HCT116 (cell line): ENCODE measurements around the gene KCND1. TPM values are rescaled to one million over a fixed set of nuclear protein-coding genes. Genes with fewer than 3 reads are reported as not detected.

Experiments used
- ATAC-seq: fragments of 200-7000 bp; cut with Tn5 transposase; 2 replicates; pipeline ENCODE4 v1.9.1; 2020; ENCODE audit warnings: mild to moderate bottlenecking, moderate library complexity
- BruUV-seq: library from RNA; stranded (reverse); fragments of 400-500 nt; replicated peaks from 2 replicates; lab custom pipeline; 2021; lab: Mats Ljungman, UMichigan
- CTCF ChIA-PET: fragments of 300-600 bp; sonication (Branson Sonifier 250); formaldehyde crosslinking; loops from one replicate; lab custom pipeline; 2021; ENCODE audit warnings: antibody characterized with exemption; lab: Charles Lee
- POLR2A ChIA-PET: fragments of 300-600, 350-600 bp; sonication (Branson Sonifier 250); formaldehyde crosslinking; loops from one replicate; lab custom pipeline; 2021; ENCODE audit warnings: antibody characterized with exemption; lab: Charles Lee
- RAD21 ChIA-PET, 2 experiments: fragments of 300-600 bp; sonication (Branson Sonifier 250); formaldehyde crosslinking; loops; one replicate each; lab custom pipeline; 2023; ENCODE audit warnings: low total read pairs in 2 of 2; ENCODE audit not compliant: uncharacterized antibody in 2 of 2, unreplicated experiment in 2 of 2, low non-redundant PET in 1 of 2; lab: Charles Lee
- DNase-seq: peaks from one replicate; pipeline ENCODE4 v3.0.0-alpha.2; 2010; ENCODE audit warnings: low read depth, low spot score
- H2AFZ ChIP-seq: fragments of 200-600 bp; shearing (Covaris generic), sonication (generic); 2 replicates; pipeline ENCODE4 v1.6.1; 2017; ENCODE audit warnings: low read depth, mixed run types, mixed read lengths, antibody characterized with exemption, low read length; ENCODE audit not compliant: poor library complexity, severe bottlenecking
- H3K27ac ChIP-seq: 2 replicates; pipeline ENCODE4 v1.5.1; 2012; ENCODE audit warnings: low read depth, low read length
- H3K27me3 ChIP-seq: fragments of 200-600 bp; sonication (generic); 2 replicates; pipeline ENCODE4 v1.6.1; 2016; ENCODE audit warnings: mixed run types, low read length, mixed read lengths; ENCODE audit not compliant: insufficient read depth
- H3K36me3 ChIP-seq, 2 experiments: fragments of 200-500 bp in 1 of 2; fragments of 200-600 bp in 1 of 2; sonication (Bioruptor generic) in 1 of 2; sonication (generic) in 1 of 2; 2 replicates each; pipeline versions ENCODE4 v1.5.1 to v1.6.1; 2014 to 2016; ENCODE audit warnings: low read length in 2 of 2, inconsistent platforms in 1 of 2, mixed read lengths in 1 of 2, mixed run types in 1 of 2; ENCODE audit not compliant: insufficient read depth in 2 of 2, control insufficient read depth in 1 of 2
- H3K4me1 ChIP-seq, 2 experiments: fragments of 200-600 bp in 1 of 2; sonication (generic) in 1 of 2; 2 replicates each; pipeline versions ENCODE4 v1.5.1 to v1.6.1; 2012 to 2017; ENCODE audit warnings: low read length in 2 of 2, inconsistent platforms in 1 of 2, mild to moderate bottlenecking in 1 of 2, mixed read lengths in 1 of 2, mixed run types in 1 of 2, moderate library complexity in 1 of 2; ENCODE audit not compliant: insufficient read depth in 2 of 2, control insufficient read depth in 1 of 2
- H3K4me2 ChIP-seq: fragments of 200-600 bp; sonication (generic); 2 replicates; pipeline ENCODE4 v1.6.1; 2017; ENCODE audit warnings: mixed run types, low read length, mixed read lengths
- H3K4me3 ChIP-seq, 2 experiments: fragments of 200-600 bp in 1 of 2; sonication (generic) in 1 of 2; replicated peaks in 1 of 2; 2 replicates each; pipeline ENCODE4 v1.5.1; 2011 to 2016; ENCODE audit warnings: low read length in 2 of 2, control low read depth in 1 of 2, low read depth in 1 of 2, mild to moderate bottlenecking in 1 of 2, mixed read lengths in 1 of 2, mixed run types in 1 of 2
- H3K79me2 ChIP-seq: fragments of 200-600 bp; sonication (generic); 2 replicates; pipeline ENCODE4 v1.6.1; 2017; ENCODE audit warnings: mild to moderate bottlenecking, mixed run types, low read length, moderate library complexity, mixed read lengths; ENCODE audit not compliant: insufficient read depth
- H3K9ac ChIP-seq: fragments of 200-600 bp; sonication (generic); 2 replicates; pipeline ENCODE4 v1.6.1; 2016; ENCODE audit warnings: low read length, mixed read lengths
- H3K9me2 ChIP-seq: fragments of 200-600 bp; sonication (generic), shearing (Covaris generic); 2 replicates; pipeline ENCODE4 v1.6.1; 2017; ENCODE audit warnings: mixed run types, mild to moderate bottlenecking, moderate library complexity; ENCODE audit not compliant: insufficient read depth
- H3K9me3 ChIP-seq, 2 experiments: fragments of 200-500 bp in 1 of 2; fragments of 200-600 bp in 1 of 2; sonication (Bioruptor generic) in 1 of 2; sonication (generic) in 1 of 2; 2 replicates each; pipeline ENCODE4 v1.6.1; 2014 to 2017; ENCODE audit warnings: low read length in 2 of 2, mixed read lengths in 2 of 2, inconsistent platforms in 1 of 2, low read depth in 1 of 2, mild to moderate bottlenecking in 1 of 2, mixed run types in 1 of 2, moderate library complexity in 1 of 2; ENCODE audit not compliant: control insufficient read depth in 1 of 2, insufficient read depth in 1 of 2
- H4K20me1 ChIP-seq: fragments of 200-600 bp; sonication (generic), shearing (Covaris generic); 2 replicates; pipeline ENCODE4 v1.6.1; 2017; ENCODE audit warnings: mixed run types, mild to moderate bottlenecking, moderate library complexity; ENCODE audit not compliant: insufficient read depth
- EZH2 ChIP-seq: fragments of 200-600 bp; sonication (generic); IDR thresholded peaks from 2 replicates; pipeline ENCODE4 v1.6.1; 2017; ENCODE audit warnings: antibody characterized with exemption, mixed run types
- EZH2phosphoT487 ChIP-seq: fragments of 200-600 bp; IDR thresholded peaks from 2 replicates; pipeline ENCODE4 v1.6.1; 2018; ENCODE audit warnings: antibody characterized with exemption, borderline replicate concordance
- POLR2A ChIP-seq: IDR thresholded peaks from 2 replicates; pipeline ENCODE4 v1.7.0; 2011; ENCODE audit warnings: borderline replicate concordance; ENCODE audit not compliant: insufficient read depth, insufficient read length; ENCODE audit errors: extremely low read depth
- POLR2AphosphoS5 ChIP-seq: IDR thresholded peaks from 2 replicates; pipeline ENCODE4 v1.6.1; 2011; ENCODE audit warnings: mild to moderate bottlenecking, low read depth, low read length, moderate library complexity
- SIN3A ChIP-seq: IDR thresholded peaks from 2 replicates; pipeline ENCODE4 v1.6.1; 2012; ENCODE audit warnings: low read depth
- SP1 ChIP-seq: IDR thresholded peaks from 2 replicates; pipeline ENCODE4 v1.6.1; 2012; ENCODE audit warnings: low read depth
- SRF ChIP-seq: IDR thresholded peaks from 2 replicates; pipeline ENCODE4 v1.6.1; 2012; ENCODE audit warnings: low read depth
- TCF7L2 ChIP-seq: IDR thresholded peaks from 2 replicates; pipeline ENCODE4 v1.7.0; 2011; ENCODE audit warnings: borderline replicate concordance, inconsistent platforms; ENCODE audit not compliant: insufficient read depth, insufficient read length; ENCODE audit errors: extremely low read depth
- ZFX ChIP-seq: fragments of 450-650 bp; IDR thresholded peaks from 2 replicates; pipeline ENCODE4 v1.6.1; 2017
- ZNF274 ChIP-seq: fragments of 200-500 bp; sonication (Bioruptor generic); IDR thresholded peaks from 2 replicates; pipeline ENCODE4 v1.6.1; 2014; ENCODE audit warnings: mild to moderate bottlenecking, low read depth, low read length, inconsistent platforms
- intact Hi-C: fragments of 100-400 bp; cut with micrococcal nuclease; formaldehyde crosslinking; loops from 2 replicates; pipeline ENCODE4 v1.10.0; 2022
- total RNA-seq: library from RNA; stranded (reverse); gene quantifications from one replicate; pipeline ENCODE4 v1.2.1, GENCODE V29; 2021; ENCODE audit not compliant: unreplicated experiment
- TF ChIP-seq, protein P1 (sequence below): IDR thresholded peaks from 2 replicates; pipeline ENCODE4 v1.6.1; 2012
- TF ChIP-seq, protein P2 (sequence below): IDR thresholded peaks from 2 replicates; pipeline ENCODE4 v1.6.1; 2012
- TF ChIP-seq, protein P3 (sequence below): IDR thresholded peaks from 2 replicates; pipeline ENCODE4 v1.6.1; 2012; ENCODE audit warnings: low read depth

Gene KCND1
- total RNA-seq, 1 experiment from 2014 or later, result 5.5 TPM

DNA sequence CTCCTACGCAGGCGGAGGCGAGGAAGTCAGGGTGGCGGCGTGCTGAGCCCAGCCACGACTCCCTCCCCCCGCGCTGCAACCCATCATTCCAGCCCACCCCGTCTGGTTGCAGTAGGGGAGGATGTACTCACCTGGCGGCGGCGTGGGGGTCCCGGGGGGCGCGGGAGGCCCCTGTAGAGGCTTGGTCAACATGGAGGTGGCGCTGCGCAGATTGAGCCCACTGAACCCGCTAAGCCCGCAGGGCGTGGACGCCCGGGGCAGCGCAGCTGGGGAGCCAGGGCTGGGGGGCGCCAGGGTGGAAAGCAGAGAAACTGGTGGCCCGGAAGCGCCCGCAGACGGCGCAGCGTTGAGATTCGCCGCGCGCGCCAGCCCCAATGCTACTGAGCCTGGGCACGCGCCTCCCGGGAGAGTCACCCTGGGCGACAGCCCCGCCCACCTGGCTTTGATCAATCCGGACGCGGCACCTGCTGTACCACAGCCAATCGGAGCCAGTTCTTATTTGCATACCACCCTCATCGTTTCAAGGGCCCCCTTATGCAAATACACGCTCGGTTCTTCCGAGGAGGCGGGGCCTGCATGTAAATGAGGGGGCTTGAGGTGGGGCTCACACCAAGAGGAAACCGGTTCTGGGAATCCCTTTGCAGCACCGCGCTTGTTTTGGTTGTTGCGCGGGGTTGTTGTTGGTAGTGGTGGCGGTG is 52.9 kb downstream of the KCND1 start, which contains the start of gene PIM2:
Gene PIM2 (minus strand): TSS at position 382 of the 698 bp plus-strand sequence. CDS start 190 bp downstream, at position 192.
- H3K9ac ChIP-seq, result peak within 1 kb of the TSS; percentile 86
- intact Hi-C loops, result loop anchor here (2.0 to 5.0 kb wide), 2 partner anchors 38 to 156 kb away; partner anchors contain the start of genes GLOD5 and OTUD5
- peaks cover 32% of the 10 kb centered on the region for H3K79me2 ChIP-seq
- H3K36me3 ChIP-seq, result peaks cover 7 to 9% of the 10 kb centered on the region in 2 experiments; a peak in 3 of 4 replicates
- ChIA-PET POLR2A (no interaction called here), CTCF (no interaction called here), RAD21 (no interaction called here)
- ATAC-seq, result peak; percentile 86
- TF ChIP-seq POLR2A, result peak; percentile 62
- no peak for TF ChIP-seq EZH2
- peak; percentile 31 for TF ChIP-seq TCF7L2
- TF ChIP-seq POLR2AphosphoS5, result peak; percentile 92
- no peak for TF ChIP-seq SRF
- TF ChIP-seq ZFX, result peak; percentile 19; the same call in 1 of the 2 replicates
- DNase-seq, result peak; percentile 63
- no peaks in the 10 kb centered on the region for H3K27me3 ChIP-seq
- BruUV-seq, result no TSS peak
- no peak within 1 kb of the TSS for H2AFZ ChIP-seq
- peak within 1 kb of the TSS; percentile 63 to 69 for H3K4me3 ChIP-seq
- no peaks in the 10 kb centered on the region for H3K9me3 ChIP-seq
- H3K27ac ChIP-seq, result peak within 1 kb of the TSS; percentile 78
- no peaks in the 10 kb centered on the region for H4K20me1 ChIP-seq
- no peaks in the 10 kb centered on the region for H3K9me2 ChIP-seq
- peaks cover 5 to 19% of the 10 kb centered on the region in 2 experiments; a peak in 2 of 4 replicates for H3K4me1 ChIP-seq
- H3K4me2 ChIP-seq, result peak within 1 kb of the TSS; percentile 79

DNA sequence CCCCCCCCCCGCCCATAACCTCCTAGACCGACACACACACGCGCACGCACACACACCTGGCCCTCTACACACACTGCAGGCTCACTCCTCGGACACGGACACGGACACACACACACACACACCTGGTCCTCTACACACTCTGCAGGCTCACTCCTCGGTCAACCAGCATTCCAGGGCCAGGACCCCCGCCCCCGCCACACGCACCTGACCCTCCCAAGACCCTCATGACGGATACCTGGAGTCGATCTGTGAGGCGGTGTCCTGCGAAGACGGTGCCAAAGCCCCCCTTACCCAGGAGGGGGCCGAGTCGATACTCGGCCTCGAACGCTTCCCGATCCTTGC is 53.4 kb downstream of the KCND1 start:
- peak overlapping the region; percentile 79 for H3K4me2 ChIP-seq
- peaks cover 7 to 12% of the 10 kb centered on the region in 2 experiments; a peak in 3 of 4 replicates for H3K36me3 ChIP-seq
- peaks cover 5 to 19% of the 10 kb centered on the region in 2 experiments; a peak in 2 of 4 replicates for H3K4me1 ChIP-seq
- ChIA-PET CTCF (no interaction called here), RAD21 (no interaction called here), POLR2A (no interaction called here)
- H3K27ac ChIP-seq, result peak overlapping the region; percentile 78
- DNase-seq (no peak), ATAC-seq (peak; percentile 16)
- H2AFZ ChIP-seq, result no peak overlapping the region
- no peaks in the 10 kb centered on the region for H3K9me3 ChIP-seq
- peak overlapping the region; percentile 63 to 69 for H3K4me3 ChIP-seq
- H4K20me1 ChIP-seq, result no peaks in the 10 kb centered on the region
- peak overlapping the region; percentile 86 for H3K9ac ChIP-seq
- no peaks in the 10 kb centered on the region for H3K27me3 ChIP-seq
- H3K79me2 ChIP-seq, result peaks cover 32% of the 10 kb centered on the region
- H3K9me2 ChIP-seq, result no peaks in the 10 kb centered on the region
- intact Hi-C loops, result loop anchor here (2.0 to 5.0 kb wide), 2 partner anchors 39 to 156 kb away; partner anchors contain the start of genes GLOD5 and OTUD5
- no TSS peak for BruUV-seq
- no peak for TF ChIP-seq TCF7L2
- TF ChIP-seq, protein P1, sequence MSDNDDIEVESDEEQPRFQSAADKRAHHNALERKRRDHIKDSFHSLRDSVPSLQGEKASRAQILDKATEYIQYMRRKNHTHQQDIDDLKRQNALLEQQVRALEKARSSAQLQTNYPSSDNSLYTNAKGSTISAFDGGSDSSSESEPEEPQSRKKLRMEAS, result no peak
- no peak for TF ChIP-seq SRF
- no peak for TF ChIP-seq ZNF274
- no peak for TF ChIP-seq EZH2phosphoT487
- TF ChIP-seq SIN3A, result no peak
- TF ChIP-seq, protein P2, sequence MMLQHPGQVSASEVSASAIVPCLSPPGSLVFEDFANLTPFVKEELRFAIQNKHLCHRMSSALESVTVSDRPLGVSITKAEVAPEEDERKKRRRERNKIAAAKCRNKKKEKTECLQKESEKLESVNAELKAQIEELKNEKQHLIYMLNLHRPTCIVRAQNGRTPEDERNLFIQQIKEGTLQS, result no peak
- TF ChIP-seq, protein P3, sequence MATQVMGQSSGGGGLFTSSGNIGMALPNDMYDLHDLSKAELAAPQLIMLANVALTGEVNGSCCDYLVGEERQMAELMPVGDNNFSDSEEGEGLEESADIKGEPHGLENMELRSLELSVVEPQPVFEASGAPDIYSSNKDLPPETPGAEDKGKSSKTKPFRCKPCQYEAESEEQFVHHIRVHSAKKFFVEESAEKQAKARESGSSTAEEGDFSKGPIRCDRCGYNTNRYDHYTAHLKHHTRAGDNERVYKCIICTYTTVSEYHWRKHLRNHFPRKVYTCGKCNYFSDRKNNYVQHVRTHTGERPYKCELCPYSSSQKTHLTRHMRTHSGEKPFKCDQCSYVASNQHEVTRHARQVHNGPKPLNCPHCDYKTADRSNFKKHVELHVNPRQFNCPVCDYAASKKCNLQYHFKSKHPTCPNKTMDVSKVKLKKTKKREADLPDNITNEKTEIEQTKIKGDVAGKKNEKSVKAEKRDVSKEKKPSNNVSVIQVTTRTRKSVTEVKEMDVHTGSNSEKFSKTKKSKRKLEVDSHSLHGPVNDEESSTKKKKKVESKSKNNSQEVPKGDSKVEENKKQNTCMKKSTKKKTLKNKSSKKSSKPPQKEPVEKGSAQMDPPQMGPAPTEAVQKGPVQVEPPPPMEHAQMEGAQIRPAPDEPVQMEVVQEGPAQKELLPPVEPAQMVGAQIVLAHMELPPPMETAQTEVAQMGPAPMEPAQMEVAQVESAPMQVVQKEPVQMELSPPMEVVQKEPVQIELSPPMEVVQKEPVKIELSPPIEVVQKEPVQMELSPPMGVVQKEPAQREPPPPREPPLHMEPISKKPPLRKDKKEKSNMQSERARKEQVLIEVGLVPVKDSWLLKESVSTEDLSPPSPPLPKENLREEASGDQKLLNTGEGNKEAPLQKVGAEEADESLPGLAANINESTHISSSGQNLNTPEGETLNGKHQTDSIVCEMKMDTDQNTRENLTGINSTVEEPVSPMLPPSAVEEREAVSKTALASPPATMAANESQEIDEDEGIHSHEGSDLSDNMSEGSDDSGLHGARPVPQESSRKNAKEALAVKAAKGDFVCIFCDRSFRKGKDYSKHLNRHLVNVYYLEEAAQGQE, result no peak
- TF ChIP-seq SP1, result no peak
